PC-3 (cell line): ENCODE measurements around the gene MROH2B.

Experiments
- EZH2 ChIP-seq: fragments of 300-600 bp; sonication (generic); IDR thresholded peaks from one replicate; pipeline ENCODE4 v1.6.1; 2017; ENCODE audit warnings: antibody characterized with exemption, mild to moderate bottlenecking, low read length; ENCODE audit not compliant: unreplicated experiment
- TF ChIP-seq, protein P1 (sequence below): fragments of 300-600 bp; sonication (generic); conservative IDR thresholded peaks from 2 replicates; pipeline ENCODE4 v1.5.1; 2017; ENCODE audit warnings: antibody characterized with exemption, low read depth, mild to moderate bottlenecking, low read length

DNA sequence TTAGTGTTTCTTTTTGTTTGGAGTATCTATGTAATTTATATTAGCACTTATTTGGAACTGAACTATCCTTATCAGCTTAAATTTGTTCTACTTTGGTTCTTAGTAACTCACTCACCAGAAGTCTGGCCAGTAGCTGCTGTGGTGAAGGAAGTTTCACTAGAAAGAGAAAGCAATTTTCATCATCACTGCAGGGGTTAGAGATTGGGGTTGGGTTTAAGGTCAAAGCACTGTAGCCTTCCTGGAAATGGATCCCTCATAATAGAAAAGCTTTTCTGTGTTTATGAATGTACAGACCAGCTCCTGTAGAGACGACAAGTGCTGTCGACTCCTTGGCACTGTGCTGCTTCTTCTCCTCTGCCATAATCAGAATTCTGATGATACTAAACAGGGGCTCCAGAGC lies 22.2 kb downstream of the MROH2B start:
- TF ChIP-seq, protein P1, sequence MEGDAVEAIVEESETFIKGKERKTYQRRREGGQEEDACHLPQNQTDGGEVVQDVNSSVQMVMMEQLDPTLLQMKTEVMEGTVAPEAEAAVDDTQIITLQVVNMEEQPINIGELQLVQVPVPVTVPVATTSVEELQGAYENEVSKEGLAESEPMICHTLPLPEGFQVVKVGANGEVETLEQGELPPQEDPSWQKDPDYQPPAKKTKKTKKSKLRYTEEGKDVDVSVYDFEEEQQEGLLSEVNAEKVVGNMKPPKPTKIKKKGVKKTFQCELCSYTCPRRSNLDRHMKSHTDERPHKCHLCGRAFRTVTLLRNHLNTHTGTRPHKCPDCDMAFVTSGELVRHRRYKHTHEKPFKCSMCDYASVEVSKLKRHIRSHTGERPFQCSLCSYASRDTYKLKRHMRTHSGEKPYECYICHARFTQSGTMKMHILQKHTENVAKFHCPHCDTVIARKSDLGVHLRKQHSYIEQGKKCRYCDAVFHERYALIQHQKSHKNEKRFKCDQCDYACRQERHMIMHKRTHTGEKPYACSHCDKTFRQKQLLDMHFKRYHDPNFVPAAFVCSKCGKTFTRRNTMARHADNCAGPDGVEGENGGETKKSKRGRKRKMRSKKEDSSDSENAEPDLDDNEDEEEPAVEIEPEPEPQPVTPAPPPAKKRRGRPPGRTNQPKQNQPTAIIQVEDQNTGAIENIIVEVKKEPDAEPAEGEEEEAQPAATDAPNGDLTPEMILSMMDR: no peak
- no peak for TF ChIP-seq EZH2
